Aorta (tissue), 4 donors: ENCODE results near the gene GASK1A. TPM values are rescaled to one million over a fixed set of nuclear protein-coding genes. Genes with fewer than 3 reads are reported as not detected.

Experiments used
- polyA plus RNA-seq, 2 donors: library from polyadenylated mRNA; stranded (reverse); fragments of 200-250 nt; gene quantifications; one replicate each; pipeline ENCODE4 v1.2.3, GENCODE V29; 2013
- total RNA-seq, 2 donors: library from RNA; stranded (reverse); fragmentation: NEBNext Ultra II Directional; extraction: Animal tissue kit (Norgen Biotek cat#: 25700); gene quantifications; one replicate each; pipeline ENCODE4 v1.2.1, GENCODE V29; 2021
- donor health status: healthy with polysubstance abuse.
- donor health status: Bipolar disorder and iron deficiency.
- donor health status: DM: no; HTN: no; CAD: no.
- donor health status: DM: yes; HTN: yes; CAD: no.

The GASK1A gene
- total and polyA plus RNA-seq, 4 donors, result 0.38 to 33.7 (median 8.0) TPM

Other genes with a start within 250 kb of the GASK1A start
- 1 to 10 TPM; 1.3 to 2.5 TPM for gene CCDC13, start 206.1 kb upstream of the GASK1A start, total RNA-seq
- 1 to 10 TPM; 1.2 to 3.1 TPM for gene CCDC13, start 206.1 kb upstream of the GASK1A start, polyA plus RNA-seq
- 10 to 100 TPM; 61.4 to 84.9 TPM for gene HIGD1A, start 174.8 kb upstream of the GASK1A start, total RNA-seq
- gene HIGD1A, start 174.8 kb upstream of the GASK1A start, polyA plus RNA-seq, result 100 to 1,000 TPM; 175 to 337 TPM
- 1 to 10 TPM; 3.1 to 7.8 TPM for gene ACKR2, start 169.9 kb upstream of the GASK1A start, total RNA-seq
- gene ACKR2, start 169.9 kb upstream of the GASK1A start, polyA plus RNA-seq, result under 1 TPM in 1 of 2 donors, not detected in 1; 0.26 TPM
- gene CYP8B1, start 103.4 kb upstream of the GASK1A start, total RNA-seq, result not detected
- under 1 TPM in 1 of 2 donors, not detected in 1; 0.10 TPM for gene CYP8B1, start 103.4 kb upstream of the GASK1A start, polyA plus RNA-seq
- gene ZNF662, start 73.2 kb upstream of the GASK1A start, total RNA-seq, result 10 to 100 TPM; 13.0 to 18.1 TPM
- 1 to 10 TPM; 1.0 to 9.8 TPM for gene ZNF662, start 73.2 kb upstream of the GASK1A start, polyA plus RNA-seq
- gene POMGNT2, start 126.8 kb downstream of the GASK1A start, total RNA-seq, result 10 to 100 TPM in 1 of 2 donors, 1 to 10 TPM in 1; 9.0 to 12.0 TPM
- 1 to 10 TPM; 2.8 to 8.2 TPM for gene POMGNT2, start 126.8 kb downstream of the GASK1A start, polyA plus RNA-seq